HG02623 (cell line): ENCODE results near the gene FAM3A.
A peak's percentile ranks its signal among the peaks of the same experiment; 100 is the strongest.

Experiments used
- ATAC-seq: cut with Tn5 transposase; IDR thresholded peaks from one replicate; pipeline ENCODE4 v1.9.1; 2021; ENCODE audit warnings: moderate library complexity; ENCODE audit not compliant: unreplicated experiment

The FAM3A gene

GRCh38 chrX:154463611-154464220, 52.3 kb downstream of the FAM3A start:
- no peak for ATAC-seq

GRCh38 chrX:154462396-154462795, 53.6 kb downstream of the FAM3A start:
- ATAC-seq, result no peak

- ATAC-seq, result no peak
Observed at GRCh38 chrX:154460326-154460725, 55.7 kb downstream of the FAM3A start.

- no peak for ATAC-seq
Observed at GRCh38 chrX:154459832-154460231, 56.2 kb downstream of the FAM3A start.

GRCh38 chrX:154458954-154459778, 56.9 kb downstream of the FAM3A start:
- ATAC-seq, result no peak

- ATAC-seq, result peak; percentile 40
Observed at GRCh38 chrX:154458116-154458953, 57.7 kb downstream of the FAM3A start, which contains the start of gene PLXNA3. Gene PLXNA3 (plus strand): TSS chrX:154458281. CDS start chrX:154460184, 1,903 bp downstream.

- ATAC-seq, result peak; percentile 47
Observed at GRCh38 chrX:154457491-154458115, 58.4 kb downstream of the FAM3A start.
